NCI-H128 (cell line): ENCODE measurements around the gene CEP70.
"Not testable (repeated sequence)": the region's sequence is repeated elsewhere in the genome, so short reads cannot be mapped to it uniquely, and the experiment has no call there.

Source experiments
- DNase-seq: peaks from one replicate; lab custom pipeline; 2025; ENCODE audit not compliant: unreplicated experiment; lab: John Stamatoyannopoulos, UW

The CEP70 gene

DNA sequence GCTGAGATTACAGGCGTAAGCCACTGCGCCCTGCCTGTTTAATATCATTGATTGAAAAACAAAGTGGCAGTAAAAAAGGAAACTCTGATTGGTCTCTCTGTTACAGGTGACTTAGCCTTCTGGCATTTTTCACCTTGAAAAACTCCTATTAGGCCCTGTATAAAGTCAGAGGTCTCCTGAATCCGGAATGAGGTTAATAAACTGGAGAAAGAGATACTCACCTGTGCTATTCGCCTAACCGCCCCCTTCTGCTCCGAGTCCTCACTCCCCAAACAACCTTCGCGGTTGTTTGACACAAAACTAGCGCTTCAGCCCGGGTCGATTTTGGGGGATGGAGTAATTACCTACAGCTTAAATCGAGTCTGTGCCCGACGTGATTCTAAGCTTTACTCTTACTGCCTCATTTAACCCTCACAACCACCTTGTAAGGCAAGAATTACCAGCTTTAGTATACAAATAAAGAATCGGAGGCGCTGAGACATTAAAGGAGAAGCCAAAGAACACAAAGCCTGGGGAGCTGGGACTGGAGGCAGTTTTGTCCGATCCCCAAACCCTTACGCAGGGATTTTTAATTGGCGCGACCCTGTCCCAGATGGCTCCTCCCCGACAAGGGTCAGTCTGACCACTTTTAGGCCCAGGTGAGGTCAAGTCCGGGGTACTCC is 441 bp downstream of the CEP70 start:
- no peak for DNase-seq

- no peak for DNase-seq
Measured at GRCh38 chr3:138591392-138591791, 2.7 kb downstream of the CEP70 start.

DNA sequence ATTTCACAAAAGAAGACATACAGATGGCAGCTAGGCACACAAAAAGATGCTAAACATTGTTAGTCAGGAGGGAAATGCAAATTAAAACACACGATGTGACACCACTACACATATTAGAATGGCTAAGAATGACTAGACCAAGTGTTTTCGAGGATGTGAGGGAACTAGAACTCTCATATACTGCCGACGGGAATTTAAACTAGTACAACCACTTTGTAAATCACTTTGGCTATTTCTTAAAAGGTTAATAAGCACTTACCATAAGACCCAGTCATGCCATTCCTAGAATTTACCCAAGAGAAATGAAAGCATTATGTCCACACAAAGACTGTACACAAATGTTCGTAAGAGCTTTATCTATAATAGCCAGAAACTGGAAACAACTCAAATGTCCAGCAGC is 5.6 kb downstream of the CEP70 start:
- no peak for DNase-seq

DNA sequence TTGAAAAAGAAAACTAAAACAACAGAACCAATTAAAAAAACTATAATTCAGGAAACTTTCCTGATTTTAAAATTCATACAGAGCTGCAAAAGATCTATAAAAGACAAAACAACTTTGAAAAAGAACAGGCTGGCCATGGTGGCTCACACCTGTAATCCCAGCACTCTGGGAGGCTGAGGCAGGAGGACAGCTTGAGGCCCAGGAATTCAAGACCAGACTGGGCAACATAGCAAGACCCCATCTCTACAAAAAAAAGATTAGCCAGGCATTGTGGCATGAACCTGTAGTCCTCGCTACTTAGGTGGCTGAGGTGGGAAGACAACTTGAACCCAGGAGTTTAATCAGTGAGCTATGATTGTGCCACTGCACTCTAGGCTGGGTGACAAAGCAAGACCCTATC is 6.7 kb downstream of the CEP70 start:
- no peak for DNase-seq

- DNase-seq = no peak
Measured at GRCh38 chr3:138578961-138579574, 15.0 kb downstream of the CEP70 start.

DNA sequence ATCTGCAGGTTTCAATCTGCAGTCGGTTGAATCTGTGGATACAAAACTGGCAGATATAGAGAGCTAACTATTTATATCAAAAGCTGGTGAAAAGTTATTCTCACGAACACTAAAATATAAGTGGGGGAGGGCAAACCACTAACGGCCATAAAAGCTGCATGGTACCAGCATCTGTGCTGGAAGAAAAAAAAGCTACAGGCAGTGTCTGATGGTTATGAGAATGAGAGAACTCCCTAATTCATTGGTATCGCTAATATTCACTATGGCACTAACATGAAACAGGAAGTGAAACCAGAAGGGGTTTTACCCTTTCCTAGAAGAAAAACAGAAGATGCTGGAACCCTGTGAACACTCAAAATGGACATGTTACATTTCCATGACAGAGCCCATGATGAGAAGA is 15.9 kb downstream of the CEP70 start:
- no peak for DNase-seq

GRCh38 chr3:138573138-138573537 is 20.9 kb downstream of the CEP70 start:
- no peak for DNase-seq

- DNase-seq = not testable (repeated sequence)
Measured at GRCh38 chr3:138569624-138570023, 24.4 kb downstream of the CEP70 start.

DNA sequence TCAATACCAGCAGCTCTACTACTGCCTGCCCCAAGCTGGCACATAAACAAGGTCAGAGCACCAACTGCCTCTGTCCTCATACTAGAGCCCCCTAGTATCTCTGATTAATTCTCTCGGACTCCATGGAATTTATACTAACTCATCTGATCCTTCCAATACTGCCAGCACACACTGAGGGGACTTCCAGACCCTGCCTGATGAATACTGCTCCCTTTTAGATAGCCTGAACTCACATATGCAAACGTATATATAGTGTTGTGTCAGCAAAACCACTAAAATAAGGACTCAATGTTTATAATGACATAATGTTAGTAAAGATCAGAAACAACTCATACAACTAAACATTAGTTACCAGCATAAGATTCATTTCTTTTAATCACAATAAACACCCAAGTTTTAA is 25.0 kb downstream of the CEP70 start:
- no peak for DNase-seq

DNA sequence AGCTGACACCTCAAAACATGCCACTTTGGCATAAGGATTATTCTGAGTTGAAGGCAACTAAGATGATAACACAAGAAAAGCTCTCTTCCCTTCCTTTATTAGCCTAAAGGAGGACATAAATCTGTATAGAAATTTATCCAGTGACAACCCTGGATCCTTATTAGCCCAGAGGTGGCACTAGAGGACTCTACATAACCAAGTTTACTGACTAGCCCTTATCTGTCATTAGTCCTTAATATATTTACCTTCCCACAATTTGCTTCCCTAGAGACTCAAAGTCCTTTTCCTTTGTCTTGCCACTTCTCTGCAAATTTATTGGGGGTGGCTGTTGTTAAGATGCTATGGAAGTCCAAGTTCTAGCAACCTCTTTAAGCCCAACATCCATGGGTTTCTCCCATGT is 26.7 kb downstream of the CEP70 start:
- no peak for DNase-seq

GRCh38 chr3:138566293-138566692 is 27.8 kb downstream of the CEP70 start:
- not testable (repeated sequence) for DNase-seq

GRCh38 chr3:138562902-138563301 is 31.2 kb downstream of the CEP70 start:
- not testable (repeated sequence) for DNase-seq

- DNase-seq = no peak
Measured at GRCh38 chr3:138560501-138560900, 33.6 kb downstream of the CEP70 start.

DNA sequence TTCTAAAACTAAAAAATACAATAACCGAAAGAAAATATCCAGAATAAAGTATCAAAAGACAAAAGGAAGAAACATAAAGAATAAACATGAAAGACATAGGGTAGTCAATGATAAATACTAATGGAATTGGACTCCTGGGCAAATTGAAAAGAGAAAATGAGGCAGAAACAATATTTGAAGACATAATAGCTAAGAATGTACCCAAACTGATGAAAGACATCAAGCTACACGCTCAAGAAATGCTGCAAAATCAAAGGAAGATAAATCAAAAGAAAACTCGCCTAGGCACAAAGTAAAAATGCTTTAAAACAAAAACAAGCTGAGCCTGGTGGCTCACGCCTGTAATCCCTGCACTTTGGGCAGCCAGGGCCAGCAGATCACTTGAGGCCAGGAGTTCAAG is 34.9 kb downstream of the CEP70 start:
- no peak for DNase-seq

DNA sequence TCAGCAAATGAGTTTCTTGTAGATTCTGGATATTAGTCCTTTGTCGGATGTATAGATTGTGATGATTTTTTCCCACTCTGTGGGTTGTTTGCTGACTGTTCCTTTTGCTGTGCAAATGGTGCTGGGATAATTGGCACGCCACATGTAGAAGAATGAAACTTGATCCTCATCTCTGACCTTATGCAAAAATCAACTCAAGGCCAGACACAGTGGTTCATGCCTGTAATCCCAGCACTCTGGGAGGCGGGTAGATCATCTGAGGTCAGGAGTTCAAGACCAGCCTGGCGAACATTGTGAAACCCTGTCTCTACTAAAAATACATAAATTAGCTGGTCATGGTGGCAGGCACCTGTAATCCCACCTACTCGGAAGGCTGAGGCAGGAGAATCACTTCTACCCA is 39.3 kb downstream of the CEP70 start:
- not testable (repeated sequence) for DNase-seq

GRCh38 chr3:138550958-138551357 is 43.1 kb downstream of the CEP70 start:
- not testable (repeated sequence) for DNase-seq

DNA sequence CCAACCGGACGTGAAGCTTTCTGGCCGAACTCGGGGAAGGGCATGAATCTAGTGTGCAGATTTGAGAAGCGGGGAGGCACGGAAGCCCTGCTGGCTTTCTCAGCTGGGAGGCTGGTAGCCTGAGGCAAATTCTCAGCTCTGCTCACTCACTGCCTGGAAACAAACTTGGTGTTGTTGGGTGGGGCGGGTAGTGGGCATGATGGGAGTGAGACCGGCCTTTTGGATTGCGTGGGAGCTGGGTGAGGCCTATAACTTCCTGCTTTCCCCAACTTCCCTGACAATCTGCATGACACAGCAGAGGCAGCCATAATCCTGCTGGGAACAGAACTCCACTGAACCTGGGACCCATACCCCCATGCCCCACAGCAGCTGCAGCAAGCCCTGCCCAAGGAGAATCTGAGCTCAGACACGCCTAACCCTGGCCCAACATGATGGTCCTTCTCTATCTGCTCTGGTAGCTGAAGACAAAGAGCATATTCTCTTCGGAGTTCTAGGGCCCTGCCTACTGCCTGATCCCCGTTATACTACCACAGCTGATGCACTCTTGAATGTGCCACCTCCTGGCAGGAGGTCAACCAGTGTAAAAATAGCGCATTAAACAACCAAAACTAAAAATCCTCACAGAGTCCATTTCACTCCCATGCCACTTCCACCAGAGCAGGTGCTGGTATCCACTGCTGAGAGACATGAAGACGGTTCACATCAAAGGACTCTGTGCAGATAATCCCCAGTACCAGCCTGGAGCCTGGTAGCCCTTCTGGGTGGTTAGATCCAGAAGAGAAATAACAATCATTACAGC is 44.7 kb downstream of the CEP70 start:
- DNase-seq = no peak

DNA sequence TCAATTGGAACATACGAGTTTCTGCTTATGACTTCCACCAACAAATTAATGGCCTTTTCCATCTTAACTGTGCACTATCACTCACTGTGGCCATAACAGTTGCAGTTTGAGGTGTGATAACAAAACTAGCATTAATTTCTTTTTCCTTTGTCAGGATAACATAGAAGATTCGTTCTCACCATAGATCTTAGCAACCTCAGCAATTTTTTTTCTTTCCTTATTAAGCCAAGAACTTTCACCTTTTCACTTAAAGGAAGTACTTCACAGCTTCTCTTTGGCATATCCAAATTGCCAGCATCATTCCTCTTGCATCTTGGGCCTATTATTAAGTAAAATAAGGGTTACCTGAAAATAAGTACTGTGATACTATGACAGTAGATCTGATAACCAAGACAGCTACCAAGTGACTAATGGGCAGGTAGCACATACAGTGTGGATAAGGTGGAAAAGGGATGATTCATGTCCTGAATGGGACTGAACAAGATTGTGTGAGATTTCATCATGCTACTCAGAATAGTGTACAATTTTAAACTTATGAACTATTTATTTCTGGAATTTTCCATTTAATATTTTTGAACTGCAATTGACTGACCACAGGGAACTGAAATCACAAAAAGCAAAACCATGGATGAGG is 46.6 kb downstream of the CEP70 start:
- no peak for DNase-seq

- no peak for DNase-seq
Measured at GRCh38 chr3:138544546-138544945, 49.5 kb downstream of the CEP70 start.

GRCh38 chr3:138542977-138543376 is 51.1 kb downstream of the CEP70 start:
- DNase-seq = no peak

DNA sequence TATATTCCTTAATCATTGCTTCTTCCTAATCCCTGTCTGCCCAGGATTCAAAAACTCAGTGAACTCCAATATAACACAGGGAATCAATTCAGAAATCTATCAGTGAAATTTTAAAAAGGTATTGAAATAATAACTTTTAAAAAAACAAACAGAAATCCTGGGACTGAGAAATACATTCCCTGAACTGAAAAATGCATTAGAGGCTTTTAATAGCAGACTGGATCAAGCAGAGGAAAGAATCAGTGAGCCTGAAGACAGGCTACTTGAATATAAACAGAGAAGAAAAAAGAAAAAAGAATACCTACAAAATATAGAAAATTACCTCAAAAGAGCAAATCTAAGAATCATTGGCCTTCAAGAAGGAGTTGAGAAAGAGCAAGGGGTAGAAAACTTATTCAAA is 54.7 kb downstream of the CEP70 start:
- DNase-seq = no peak

- not testable (repeated sequence) for DNase-seq
Measured at GRCh38 chr3:138521445-138521844, 72.6 kb downstream of the CEP70 start.
